DMS114 treated with DMSO at 0.1 percent for 48 hours (cell line): ENCODE measurements around the gene ZDHHC22.

ENCODE experiments used
- DNase-seq: peaks from one replicate; lab custom pipeline; 2025; ENCODE audit not compliant: unreplicated experiment; lab: John Stamatoyannopoulos, UW

The ZDHHC22 gene

DNA sequence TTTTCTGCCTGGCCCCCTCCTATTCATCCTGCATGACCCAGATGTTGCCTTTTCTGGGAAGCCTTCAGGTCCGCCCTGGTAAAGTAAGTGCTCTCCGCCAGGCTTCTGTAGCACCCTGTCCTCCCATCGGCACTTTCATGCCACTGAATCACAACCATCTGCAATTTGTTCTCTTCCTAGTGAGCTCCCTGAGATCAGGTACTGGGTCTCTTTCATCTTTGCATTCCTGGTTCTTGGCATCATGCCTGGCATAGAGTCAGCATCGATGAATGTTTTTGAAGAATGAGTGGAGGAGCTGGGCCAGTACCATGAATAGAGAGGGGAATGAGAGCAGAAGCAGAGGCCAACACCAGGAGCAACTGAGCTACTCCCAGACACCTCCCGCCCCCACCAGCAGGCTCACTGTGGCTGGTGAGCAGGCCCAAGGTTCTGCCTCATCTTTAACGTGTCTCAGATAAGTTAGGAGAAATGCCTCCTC is 13.1 kb downstream of the ZDHHC22 start:
- no peak for DNase-seq

DNA sequence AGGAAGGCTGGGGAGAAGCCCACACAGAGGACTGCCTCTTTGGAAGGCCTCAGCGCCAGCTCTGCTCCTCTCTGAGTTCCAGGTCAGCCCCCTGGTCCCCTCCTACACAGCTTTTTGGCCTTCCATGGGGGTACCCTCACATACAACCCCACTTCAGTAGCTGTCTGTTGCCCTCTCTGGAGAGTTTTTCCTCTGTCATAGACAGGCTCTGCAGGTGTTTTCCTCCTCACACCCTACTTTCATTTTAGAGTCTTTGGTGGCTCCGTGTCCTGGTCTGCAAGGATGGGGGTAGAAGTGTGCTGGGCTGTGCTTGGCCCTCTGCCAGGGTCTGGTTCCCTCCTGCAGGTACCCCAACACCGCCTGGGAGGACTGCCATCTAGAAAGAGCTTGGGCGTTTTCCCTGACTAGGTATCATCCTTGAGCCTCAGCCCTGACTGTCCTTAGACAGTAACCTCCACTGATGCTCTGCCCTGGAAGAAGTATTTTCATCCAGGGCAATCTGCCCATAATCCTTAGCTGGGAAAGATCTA is 15.1 kb downstream of the ZDHHC22 start:
- DNase-seq, result no peak

- DNase-seq, result no peak
Measured at GRCh38 chr14:77125823-77126325, 15.7 kb downstream of the ZDHHC22 start.

- DNase-seq, result no peak
Measured at GRCh38 chr14:77125281-77125801, 16.2 kb downstream of the ZDHHC22 start.

DNA sequence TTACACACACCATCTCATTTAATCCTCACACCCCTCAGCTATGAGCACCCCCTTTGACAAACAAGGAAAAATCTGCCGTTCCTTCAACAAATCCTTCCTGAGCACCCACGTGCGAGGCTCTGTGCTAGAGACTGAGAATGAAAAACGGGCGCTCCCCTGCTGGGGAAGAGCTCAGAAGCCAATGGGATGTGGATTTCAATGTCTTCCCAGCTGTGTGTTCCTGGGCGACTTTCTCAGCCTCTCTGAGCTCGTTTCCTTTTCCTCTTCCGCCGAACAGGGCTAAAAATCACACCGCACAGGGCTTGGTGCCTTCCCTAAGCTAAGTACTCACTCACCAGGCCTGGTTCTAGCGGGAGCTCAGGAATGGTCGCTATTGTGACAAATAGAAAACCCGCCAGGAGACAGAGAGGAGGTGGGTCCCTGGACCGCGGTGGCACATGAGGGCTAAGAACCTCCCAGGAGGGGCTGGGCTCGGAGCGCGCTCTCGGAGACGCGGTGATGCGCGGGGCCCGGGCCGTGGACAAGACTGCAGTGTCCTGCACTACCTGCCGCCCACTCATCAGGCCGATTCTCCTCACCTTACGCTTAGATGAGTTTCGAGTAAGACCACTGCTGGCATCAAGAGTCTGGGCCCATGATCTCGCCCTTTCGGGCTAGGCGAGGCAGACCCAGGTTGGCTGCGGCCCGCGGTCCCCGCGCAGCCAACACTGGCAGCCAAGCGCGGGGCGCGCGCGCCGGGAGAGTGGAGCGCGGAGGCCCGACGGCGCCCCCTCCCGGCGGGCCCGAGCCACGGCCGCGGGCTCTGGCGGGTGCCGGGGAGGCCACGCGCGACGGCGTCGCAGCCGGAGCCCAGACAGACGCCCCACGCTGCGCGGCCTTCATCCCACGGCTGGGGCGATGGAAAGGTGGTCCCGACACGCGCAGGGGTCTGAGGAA is 17.0 kb downstream of the ZDHHC22 start:
- no peak for DNase-seq

DNA sequence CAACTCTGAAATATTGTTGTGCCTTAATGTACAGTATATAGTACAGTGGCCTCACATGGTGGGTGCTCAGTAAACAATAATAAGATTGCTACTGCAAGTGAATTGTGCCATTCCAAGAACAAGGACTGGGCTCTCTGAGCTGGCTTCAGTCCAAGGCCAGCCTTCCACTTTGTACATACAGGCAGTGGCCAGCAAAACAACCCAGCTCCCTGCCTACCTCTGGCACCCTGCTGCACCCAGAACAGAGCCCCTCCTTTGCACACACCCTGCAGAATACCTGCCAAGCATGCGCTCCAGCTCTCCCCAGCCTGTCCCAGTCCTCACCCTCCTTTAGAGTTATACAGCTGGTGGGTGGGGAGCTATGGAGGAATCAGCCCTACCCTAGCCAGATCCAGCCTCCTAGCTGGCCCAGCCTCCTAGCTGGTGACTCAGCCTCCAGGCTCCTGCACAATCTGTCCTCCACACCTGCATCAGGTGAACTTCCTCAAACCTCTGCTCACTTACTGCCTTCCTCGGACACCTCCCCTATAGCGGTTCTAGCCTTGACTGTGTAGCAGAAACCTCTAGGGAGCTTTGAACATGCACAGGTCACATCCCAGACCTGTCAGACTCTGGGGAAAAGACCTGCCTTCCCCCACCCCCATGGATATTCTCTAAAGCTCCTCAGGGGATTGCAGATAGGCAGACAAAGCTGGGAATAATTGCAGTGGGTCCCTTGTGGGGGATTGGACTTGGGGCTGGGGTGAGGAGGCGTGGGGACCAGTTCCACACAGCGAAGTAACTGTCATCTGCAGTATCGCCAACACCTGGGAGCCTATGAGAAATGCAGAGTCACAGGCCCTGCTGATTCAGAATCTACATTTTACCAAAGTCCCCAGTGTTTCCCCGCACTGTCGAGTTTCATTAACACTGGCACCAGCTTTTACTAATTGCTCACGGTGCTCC is 17.9 kb downstream of the ZDHHC22 start:
- no peak for DNase-seq

DNA sequence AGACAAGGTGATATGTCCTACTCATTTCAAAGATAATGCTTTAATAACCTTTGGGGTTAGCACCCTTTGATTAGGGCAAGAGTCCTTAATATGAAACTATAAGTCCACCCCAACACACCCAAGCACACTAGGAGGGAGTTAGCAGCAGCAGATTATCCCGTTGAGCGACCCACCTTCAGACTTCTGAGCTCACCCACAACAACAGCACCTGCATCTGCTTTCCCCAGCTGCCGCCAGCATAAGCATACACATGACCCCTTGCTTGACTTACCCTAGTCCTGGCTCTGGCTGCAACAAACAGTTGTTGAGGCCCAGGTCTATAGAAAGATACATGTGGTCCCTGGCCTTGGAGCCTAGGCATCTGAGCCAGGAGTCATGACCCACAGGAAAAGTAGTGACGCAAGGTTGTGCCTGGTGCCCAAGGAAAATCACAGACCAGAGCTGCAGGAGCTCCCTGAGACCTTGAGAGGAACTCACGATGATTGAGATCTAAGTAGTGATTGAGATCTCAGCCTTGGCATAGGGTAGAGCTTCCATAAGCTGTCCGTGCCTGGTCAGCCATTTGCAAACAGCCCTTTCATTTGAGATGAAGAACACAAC is 19.0 kb downstream of the ZDHHC22 start:
- DNase-seq, result no peak

DNA sequence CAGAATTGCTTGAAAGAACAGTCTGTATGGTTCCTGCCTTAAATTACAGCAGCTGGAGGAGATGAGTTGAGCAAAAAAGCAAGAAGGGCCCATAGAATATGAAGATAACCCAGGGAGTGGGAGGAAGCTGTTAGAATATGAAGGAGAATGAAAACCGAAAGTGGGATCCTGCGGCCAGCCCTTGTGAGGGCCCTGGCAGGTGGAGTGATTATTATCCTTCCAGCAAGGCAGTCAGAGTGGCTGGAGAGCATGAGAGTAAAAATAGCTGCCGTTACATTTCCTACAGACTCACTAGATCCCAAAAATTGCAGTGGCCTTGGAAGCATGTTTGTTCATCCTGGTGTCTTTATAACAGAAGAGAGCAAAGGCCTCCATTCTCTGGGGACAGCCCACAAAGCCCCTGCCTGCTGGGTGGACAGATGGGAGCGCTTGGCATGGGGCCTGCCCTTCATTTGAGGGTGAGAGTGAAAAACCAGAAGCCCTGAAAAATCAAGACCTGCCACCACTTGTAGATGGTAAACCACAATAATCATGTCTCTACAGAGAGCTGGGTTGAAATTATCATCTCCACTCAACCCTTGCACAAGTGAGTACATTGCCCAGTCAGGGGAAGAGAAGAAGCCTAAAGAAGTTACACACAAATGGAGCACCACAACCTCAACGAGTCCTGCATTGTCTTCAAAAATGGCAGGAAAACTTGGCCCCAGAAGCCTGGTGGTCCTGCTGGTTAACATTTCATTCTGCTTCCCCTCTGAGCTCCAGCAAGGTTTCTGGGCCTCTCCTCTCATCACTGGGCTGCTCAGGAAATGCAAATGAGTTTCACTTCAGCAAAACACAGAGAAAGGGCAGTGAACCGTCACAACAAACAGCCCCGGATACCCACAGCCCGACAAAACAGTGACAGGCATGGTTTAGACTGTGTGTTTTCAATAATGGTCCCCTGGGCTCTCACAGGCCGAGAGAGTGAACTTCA is 20.5 kb downstream of the ZDHHC22 start:
- DNase-seq, result no peak

GRCh38 chr14:77119851-77120250 is 21.7 kb downstream of the ZDHHC22 start:
- DNase-seq, result no peak

GRCh38 chr14:77116172-77116817 is 25.3 kb downstream of the ZDHHC22 start:
- no peak for DNase-seq

- no peak for DNase-seq
Measured at GRCh38 chr14:77114609-77115008, 27.0 kb downstream of the ZDHHC22 start.

- DNase-seq, result no peak
Measured at GRCh38 chr14:77113644-77114043, 27.9 kb downstream of the ZDHHC22 start.

GRCh38 chr14:77111021-77111420 is 30.6 kb downstream of the ZDHHC22 start:
- no peak for DNase-seq

- DNase-seq, result no peak
Measured at GRCh38 chr14:77110286-77110685, 31.3 kb downstream of the ZDHHC22 start.

DNA sequence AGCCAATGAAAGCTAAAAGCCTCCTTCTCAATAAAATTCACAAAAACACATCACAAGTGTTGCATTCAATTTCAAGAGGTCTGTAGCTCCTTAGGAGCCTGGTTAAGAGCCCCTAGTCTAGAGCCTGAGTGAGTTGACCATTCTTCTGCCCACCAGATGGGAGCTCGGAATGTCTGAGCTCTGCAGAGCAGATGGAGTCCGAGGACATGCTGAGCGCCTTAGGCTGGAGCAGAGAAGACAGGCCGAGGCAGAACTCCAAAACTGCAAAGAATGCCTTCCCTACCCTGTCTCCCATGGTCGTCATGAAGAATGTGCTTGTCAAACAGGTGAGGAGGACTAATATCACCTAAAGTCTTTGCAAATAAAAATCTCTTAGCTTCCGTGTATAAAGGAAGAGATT is 31.9 kb downstream of the ZDHHC22 start:
- DNase-seq, result no peak

- DNase-seq, result no peak
Measured at GRCh38 chr14:77108753-77109152, 32.8 kb downstream of the ZDHHC22 start.

- no peak for DNase-seq
Measured at GRCh38 chr14:77107228-77107627, 34.4 kb downstream of the ZDHHC22 start.

- DNase-seq, result no peak
Measured at GRCh38 chr14:77106666-77107065, 34.9 kb downstream of the ZDHHC22 start.
